Neutrophil (primary cell): Measurements from ENCODE around the gene GALNT13.

Experiments used
- H3K27ac ChIP-seq: fragments of 200-600 bp; sonication (generic); 2 replicates; pipeline ENCODE4 v1.5.1; 2016; ENCODE audit warnings: mild to moderate bottlenecking, moderate library complexity
- H3K27me3 ChIP-seq: fragments of 200-600 bp; sonication (generic); 2 replicates; pipeline ENCODE4 v1.6.0; 2016; ENCODE audit warnings: mild to moderate bottlenecking
- H3K36me3 ChIP-seq: fragments of 200-600 bp; sonication (generic); 2 replicates; pipeline ENCODE4 v1.5.1; 2017
- H3K4me1 ChIP-seq, 2 experiments: fragments of 200-600 bp in 1 of 2; sonication (generic) in 1 of 2; 1 replicate in 1 of 2; 2 replicates in 1 of 2; pipeline versions ENCODE4 v1.5.1 to v1.6.1; 2013 to 2016; ENCODE audit warnings: low read depth in 1 of 2, low read length in 1 of 2, mild to moderate bottlenecking in 1 of 2, moderate library complexity in 1 of 2; ENCODE audit not compliant: control insufficient read depth in 1 of 2, insufficient read depth in 1 of 2
- H3K4me3 ChIP-seq, 2 experiments: fragments of 200-600 bp in 1 of 2; sonication (generic) in 1 of 2; 1 replicate in 1 of 2; 2 replicates in 1 of 2; pipeline ENCODE4 v1.5.1; 2013 to 2016; ENCODE audit warnings: low read depth in 1 of 2, low read length in 1 of 2, mild to moderate bottlenecking in 1 of 2, moderate library complexity in 1 of 2
- H3K9me3 ChIP-seq: fragments of 200-600 bp; sonication (generic); 2 replicates; pipeline ENCODE4 v1.5.1; 2016
- CTCF ChIP-seq: fragments of 200-600 bp; sonication (generic); IDR thresholded peaks from 2 replicates; pipeline ENCODE4 v1.5.1; 2016; ENCODE audit warnings: antibody characterized with exemption

Gene GALNT13

GRCh38 chr2:154425994-154426393, 554.3 kb downstream of the GALNT13 start:
- H3K9me3 ChIP-seq: no peaks in the 10 kb centered on the region
- H3K27me3 ChIP-seq: no peaks in the 10 kb centered on the region
- H3K27ac ChIP-seq: no peak overlapping the region
- no peak overlapping the region for H3K4me3 ChIP-seq
- no peak for TF ChIP-seq CTCF
- H3K4me1 ChIP-seq: no peaks in the 10 kb centered on the region
- H3K36me3 ChIP-seq: no peaks in the 10 kb centered on the region

GRCh38 chr2:154427453-154427852, 555.7 kb downstream of the GALNT13 start:
- Histone ChIP-seq H3K4me3 (no peak overlapping the region), H3K27me3 (no peaks in the 10 kb centered on the region), H3K9me3 (no peaks in the 10 kb centered on the region), H3K36me3 (no peaks in the 10 kb centered on the region), H3K4me1 (no peaks in the 10 kb centered on the region), H3K27ac (no peak overlapping the region)
- TF ChIP-seq CTCF: no peak

- H3K4me1 ChIP-seq: no peaks in the 10 kb centered on the region
- no peak overlapping the region for H3K27ac ChIP-seq
- no peaks in the 10 kb centered on the region for H3K27me3 ChIP-seq
- no peak overlapping the region for H3K4me3 ChIP-seq
- TF ChIP-seq CTCF: no peak
- H3K9me3 ChIP-seq: no peaks in the 10 kb centered on the region
- no peaks in the 10 kb centered on the region for H3K36me3 ChIP-seq
Observed at GRCh38 chr2:154428022-154428421, 556.3 kb downstream of the GALNT13 start.

- no peaks in the 10 kb centered on the region for H3K27me3 ChIP-seq
- H3K4me3 ChIP-seq: no peak overlapping the region
- no peak for TF ChIP-seq CTCF
- H3K27ac ChIP-seq: no peak overlapping the region
- H3K36me3 ChIP-seq: no peaks in the 10 kb centered on the region
- no peaks in the 10 kb centered on the region for H3K9me3 ChIP-seq
- H3K4me1 ChIP-seq: no peaks in the 10 kb centered on the region
Observed at GRCh38 chr2:154433010-154433409, 561.3 kb downstream of the GALNT13 start.

GRCh38 chr2:154437104-154437503, 565.4 kb downstream of the GALNT13 start:
- Histone ChIP-seq H3K36me3 (no peaks in the 10 kb centered on the region), H3K27me3 (no peaks in the 10 kb centered on the region), H3K4me1 (no peaks in the 10 kb centered on the region), H3K27ac (no peak overlapping the region), H3K9me3 (no peaks in the 10 kb centered on the region), H3K4me3 (no peak overlapping the region)
- TF ChIP-seq CTCF: no peak

- Histone ChIP-seq H3K27me3 (no peaks in the 10 kb centered on the region), H3K9me3 (no peaks in the 10 kb centered on the region), H3K36me3 (no peaks in the 10 kb centered on the region), H3K4me1 (no peaks in the 10 kb centered on the region), H3K27ac (no peak overlapping the region), H3K4me3 (no peak overlapping the region)
- no peak for TF ChIP-seq CTCF
Observed at GRCh38 chr2:154439156-154439555, 567.4 kb downstream of the GALNT13 start.
